Measurements from ENCODE around the gene ADM2.

DNA sequence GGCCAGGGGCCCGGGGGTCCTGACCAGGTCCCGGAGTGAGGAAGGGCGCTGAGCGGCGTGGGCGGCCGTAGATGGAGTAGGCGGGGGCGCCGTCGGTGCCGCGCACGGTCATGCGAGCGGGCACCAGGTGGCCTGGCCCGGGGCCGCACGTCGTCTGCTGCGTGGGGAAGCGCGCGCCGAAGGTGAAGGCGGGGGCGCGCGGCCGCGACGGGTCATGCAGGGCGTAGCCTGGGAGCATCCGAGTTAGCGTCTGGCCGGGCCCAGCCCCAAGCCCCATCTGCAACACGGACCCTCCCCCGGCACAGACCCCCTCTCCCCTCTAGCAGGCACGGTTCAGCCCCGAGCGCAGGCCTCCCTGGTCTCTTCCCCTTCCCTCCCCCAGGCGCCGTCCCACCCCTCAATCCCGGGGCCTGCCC, 50.2 kb downstream of the ADM2 start:
- TF ChIP-seq, protein P1, sequence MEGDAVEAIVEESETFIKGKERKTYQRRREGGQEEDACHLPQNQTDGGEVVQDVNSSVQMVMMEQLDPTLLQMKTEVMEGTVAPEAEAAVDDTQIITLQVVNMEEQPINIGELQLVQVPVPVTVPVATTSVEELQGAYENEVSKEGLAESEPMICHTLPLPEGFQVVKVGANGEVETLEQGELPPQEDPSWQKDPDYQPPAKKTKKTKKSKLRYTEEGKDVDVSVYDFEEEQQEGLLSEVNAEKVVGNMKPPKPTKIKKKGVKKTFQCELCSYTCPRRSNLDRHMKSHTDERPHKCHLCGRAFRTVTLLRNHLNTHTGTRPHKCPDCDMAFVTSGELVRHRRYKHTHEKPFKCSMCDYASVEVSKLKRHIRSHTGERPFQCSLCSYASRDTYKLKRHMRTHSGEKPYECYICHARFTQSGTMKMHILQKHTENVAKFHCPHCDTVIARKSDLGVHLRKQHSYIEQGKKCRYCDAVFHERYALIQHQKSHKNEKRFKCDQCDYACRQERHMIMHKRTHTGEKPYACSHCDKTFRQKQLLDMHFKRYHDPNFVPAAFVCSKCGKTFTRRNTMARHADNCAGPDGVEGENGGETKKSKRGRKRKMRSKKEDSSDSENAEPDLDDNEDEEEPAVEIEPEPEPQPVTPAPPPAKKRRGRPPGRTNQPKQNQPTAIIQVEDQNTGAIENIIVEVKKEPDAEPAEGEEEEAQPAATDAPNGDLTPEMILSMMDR (IDR thresholded peaks at IDR 0.05 in 4 of 5, conservative IDR thresholded peaks at IDR 0.05 in 1 of 5): no peak
- no peak for TF ChIP-seq POLR2A (IDR thresholded peaks at IDR 0.05)
